DOHH2 (cell line): ENCODE data around the gene HIPK2.

ENCODE experiments used
- EZH2phosphoT487 ChIP-seq: fragments of 200-600 bp; sonication (generic); IDR thresholded peaks from 2 replicates; pipeline ENCODE4 v1.6.1; 2017; ENCODE audit warnings: borderline replicate concordance, mild to moderate bottlenecking, antibody characterized with exemption, low read length, moderate library complexity, mixed read lengths
- TF ChIP-seq, protein P1 (sequence below): fragments of 200-600 bp; sonication (generic); IDR thresholded peaks from one replicate; pipeline ENCODE4 v1.5.1; 2014; ENCODE audit warnings: antibody characterized with exemption, mild to moderate bottlenecking, low read depth, low read length; ENCODE audit not compliant: poor library complexity, severe bottlenecking

GRCh38 chr7:139603282-139603681 lies 174.5 kb downstream of the HIPK2 start:
- TF ChIP-seq, protein P1, sequence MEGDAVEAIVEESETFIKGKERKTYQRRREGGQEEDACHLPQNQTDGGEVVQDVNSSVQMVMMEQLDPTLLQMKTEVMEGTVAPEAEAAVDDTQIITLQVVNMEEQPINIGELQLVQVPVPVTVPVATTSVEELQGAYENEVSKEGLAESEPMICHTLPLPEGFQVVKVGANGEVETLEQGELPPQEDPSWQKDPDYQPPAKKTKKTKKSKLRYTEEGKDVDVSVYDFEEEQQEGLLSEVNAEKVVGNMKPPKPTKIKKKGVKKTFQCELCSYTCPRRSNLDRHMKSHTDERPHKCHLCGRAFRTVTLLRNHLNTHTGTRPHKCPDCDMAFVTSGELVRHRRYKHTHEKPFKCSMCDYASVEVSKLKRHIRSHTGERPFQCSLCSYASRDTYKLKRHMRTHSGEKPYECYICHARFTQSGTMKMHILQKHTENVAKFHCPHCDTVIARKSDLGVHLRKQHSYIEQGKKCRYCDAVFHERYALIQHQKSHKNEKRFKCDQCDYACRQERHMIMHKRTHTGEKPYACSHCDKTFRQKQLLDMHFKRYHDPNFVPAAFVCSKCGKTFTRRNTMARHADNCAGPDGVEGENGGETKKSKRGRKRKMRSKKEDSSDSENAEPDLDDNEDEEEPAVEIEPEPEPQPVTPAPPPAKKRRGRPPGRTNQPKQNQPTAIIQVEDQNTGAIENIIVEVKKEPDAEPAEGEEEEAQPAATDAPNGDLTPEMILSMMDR = no peak
- TF ChIP-seq EZH2phosphoT487 = no peak
